GM19193 (cell line): ENCODE measurements around the gene MYBPC3.

ENCODE experiments used
- POLR2A ChIP-seq: IDR thresholded peaks from 4 replicates; pipeline ENCODE4 v1.6.1; 2011; ENCODE audit not compliant: insufficient read depth, insufficient read length; ENCODE audit errors: extremely low read depth

MYBPC3 gene

GRCh38 chr11:47355283-47356128 lies 3.0 kb upstream of the MYBPC3 start:
- TF ChIP-seq POLR2A = no peak

GRCh38 chr11:47354913-47355282 lies 2.4 kb upstream of the MYBPC3 start:
- TF ChIP-seq POLR2A = no peak

DNA sequence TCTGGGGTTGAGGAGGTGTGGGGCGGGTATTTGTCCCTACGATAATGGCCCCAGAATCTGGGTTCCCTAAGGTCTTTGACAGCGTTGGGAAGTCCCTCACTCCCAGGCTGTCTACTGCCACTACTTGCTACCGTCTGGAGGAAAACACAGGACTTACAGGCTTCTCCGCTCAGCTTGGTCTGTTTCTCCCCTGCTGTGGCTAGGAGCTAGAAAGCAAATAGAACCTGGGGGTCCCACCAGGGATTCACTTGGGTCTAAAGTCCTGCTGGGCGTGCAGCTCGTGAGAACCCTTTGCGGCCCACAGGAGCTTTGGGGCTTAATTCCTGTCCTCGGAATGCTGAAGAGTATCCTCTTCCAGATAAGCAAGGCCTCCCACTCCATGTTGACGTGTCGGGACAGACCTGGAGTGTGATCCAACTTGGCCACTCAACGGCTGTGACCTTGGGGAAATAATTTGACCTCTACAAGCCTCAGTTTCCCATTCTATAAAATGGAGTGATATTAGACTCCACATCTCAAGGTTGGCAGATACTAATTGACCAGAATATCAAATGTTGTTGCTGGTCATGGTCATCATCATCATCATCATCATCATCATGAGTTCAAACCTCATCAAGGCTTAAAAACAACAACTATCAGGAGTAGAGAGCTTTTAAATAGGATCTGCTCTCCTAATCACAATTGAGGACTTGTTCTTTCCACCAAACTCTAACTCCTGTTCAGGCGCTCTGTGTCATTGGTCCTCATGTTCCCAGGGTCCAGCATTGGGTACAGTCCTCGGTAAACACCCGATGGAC lies 1.7 kb upstream of the MYBPC3 start:
- no peak for TF ChIP-seq POLR2A

DNA sequence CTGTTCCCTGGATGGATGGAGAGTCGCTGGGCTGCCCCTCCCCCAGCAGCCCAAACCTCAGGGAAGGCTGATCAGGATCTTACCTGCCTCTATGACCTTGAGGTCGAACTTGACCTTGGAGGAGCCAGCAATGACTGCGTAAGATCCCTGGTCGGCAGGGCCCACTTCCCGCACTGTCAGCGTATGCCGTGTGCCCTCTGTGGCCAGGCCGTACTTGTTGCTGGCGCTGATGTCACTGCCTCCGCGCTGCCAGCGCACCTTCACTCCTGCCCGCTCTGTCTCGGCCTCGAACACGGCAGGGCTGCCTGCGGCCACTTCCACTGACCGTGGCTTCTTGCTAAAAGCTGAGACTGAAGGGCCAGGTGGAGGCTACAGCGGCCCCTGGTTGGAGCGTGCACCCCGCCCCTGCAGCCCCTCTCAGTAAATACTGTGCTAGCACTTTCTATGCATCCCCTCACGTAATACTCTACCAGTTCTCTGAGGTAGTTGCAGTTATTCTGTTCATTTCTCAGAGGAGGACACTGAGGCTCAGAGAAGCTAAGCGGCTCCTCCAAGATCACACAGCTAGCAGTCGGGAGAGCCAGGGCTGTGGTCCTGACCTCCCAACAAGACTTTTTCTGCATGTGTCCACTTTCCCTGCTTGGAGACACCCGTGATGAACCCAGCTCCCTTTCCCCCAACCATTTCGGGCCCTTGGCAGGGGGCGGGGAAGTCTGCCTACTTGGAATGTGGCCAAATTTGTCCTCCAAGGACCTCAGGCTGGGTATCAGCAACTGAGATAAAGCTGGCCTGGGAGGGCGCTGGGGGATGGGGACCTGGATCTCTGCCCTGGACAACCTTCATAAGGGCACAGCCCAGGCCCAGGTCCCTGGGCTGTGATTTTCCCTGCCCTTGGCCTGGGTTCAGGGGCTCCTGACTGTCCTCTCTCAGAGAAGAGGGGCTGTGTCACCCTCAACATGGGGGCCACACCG lies 1.1 kb downstream of the MYBPC3 start:
- no peak for TF ChIP-seq POLR2A

GRCh38 chr11:47350315-47350714 lies 2.2 kb downstream of the MYBPC3 start:
- no peak for TF ChIP-seq POLR2A

DNA sequence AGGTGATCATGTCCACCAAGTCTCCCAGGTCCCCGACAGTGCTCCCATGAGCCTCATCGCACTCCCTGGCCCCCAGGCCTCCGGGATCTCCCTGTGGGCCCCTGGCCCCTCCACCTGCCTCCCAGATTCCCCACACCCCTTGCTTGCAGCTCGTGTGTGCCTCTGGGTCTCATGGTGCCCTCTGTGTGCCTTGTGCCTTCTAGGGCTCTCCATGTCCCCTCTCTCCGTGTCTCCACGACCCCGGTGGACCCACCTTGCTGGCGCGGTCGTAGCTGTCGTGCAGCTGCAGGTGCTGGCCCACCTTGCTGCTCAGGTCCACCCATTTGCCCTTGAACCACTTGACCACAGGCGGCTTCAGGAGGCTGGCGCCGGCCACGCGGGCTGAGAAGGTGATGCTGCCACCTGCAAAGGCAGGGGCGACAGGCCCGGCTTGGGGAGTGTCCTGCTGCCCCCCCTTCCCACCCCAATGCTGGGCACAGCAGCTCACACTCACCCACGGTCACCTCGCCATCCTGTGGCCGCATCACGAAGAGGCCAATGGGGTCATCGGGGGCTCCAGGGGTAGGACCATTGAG lies 2.9 kb downstream of the MYBPC3 start:
- TF ChIP-seq POLR2A = no peak

GRCh38 chr11:47348859-47349258 lies 3.6 kb downstream of the MYBPC3 start:
- no peak for TF ChIP-seq POLR2A

GRCh38 chr11:47348131-47348802 lies 4.2 kb downstream of the MYBPC3 start:
- no peak for TF ChIP-seq POLR2A

- no peak for TF ChIP-seq POLR2A
These were observed 5.4 kb downstream of the MYBPC3 start for GRCh38 chr11:47347137-47347536.

DNA sequence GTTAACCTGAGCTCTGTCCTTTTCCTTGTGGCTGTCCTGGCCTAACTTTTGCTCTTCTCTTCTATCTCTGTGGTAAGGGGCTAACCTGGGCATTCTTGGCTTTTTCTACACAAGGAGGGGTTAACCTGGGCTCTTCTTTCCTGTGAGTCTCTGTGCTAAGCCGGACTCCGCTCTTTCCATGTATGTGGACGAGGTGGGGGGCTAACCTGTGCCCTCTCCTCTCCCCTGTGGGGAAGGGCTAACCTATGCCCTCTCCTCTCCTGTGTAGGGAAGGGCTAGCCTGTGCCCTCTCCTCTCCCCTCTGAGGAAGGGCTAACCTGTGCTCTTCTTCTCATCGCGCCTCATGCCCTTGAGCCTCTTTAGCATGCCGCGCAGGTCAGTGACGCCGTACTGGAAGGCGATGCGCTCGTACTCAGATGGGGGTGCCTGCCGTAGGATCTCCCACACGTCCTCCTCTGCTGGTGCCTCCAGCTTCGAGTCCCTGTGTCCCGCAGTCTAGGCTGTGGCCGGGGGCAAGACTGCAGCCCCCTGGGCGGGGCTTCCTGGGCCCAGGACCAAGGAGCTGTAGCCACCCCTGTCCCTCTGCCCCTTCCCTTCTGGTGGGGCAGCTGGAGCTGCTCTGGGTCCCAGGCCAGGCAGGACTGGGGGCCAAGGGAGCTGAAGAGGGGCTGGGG lies 6.5 kb downstream of the MYBPC3 start:
- no peak for TF ChIP-seq POLR2A

- no peak for TF ChIP-seq POLR2A
These were observed 9.6 kb downstream of the MYBPC3 start for GRCh38 chr11:47342854-47343253.

DNA sequence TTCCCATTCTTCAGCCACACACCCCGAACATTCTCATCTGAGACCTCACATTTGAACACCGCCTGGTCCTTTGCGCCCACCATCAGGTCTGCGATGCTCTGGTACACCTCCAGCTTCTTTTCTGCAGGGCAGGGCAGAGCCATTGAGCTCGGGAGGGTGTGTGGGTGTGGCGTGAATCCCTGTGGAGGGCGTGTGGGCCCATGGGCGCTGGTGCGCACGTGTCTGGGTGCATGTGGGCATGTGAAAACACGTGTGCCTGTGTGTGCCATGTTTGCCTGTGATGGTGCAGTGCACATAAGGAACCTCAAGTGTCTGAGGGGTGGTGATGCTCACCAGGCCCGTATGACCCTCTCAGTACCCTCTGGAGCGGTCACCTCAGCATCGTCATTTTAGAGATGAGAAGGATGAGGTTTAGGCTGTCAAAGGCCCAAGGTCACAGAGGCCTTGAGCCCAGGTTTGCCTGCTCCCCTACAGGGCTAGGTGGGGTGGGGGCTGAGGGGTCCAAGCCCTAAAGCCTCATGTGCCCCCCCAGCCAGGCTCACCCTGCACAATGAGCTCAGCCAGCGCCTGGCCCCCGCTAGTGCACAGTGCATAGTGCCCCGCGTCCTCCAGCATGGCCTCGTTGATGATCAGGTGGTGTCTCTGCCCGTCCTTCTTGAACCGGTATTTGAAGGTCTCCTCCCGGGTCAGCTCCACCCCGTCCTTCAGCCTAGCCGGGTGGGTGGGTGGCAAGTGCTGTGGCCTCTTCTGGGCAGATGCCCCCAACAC lies 10.3 kb downstream of the MYBPC3 start:
- no peak for TF ChIP-seq POLR2A
